GM12878 (cell line): Measurements from ENCODE around the gene EPM2AIP1. TPM values are rescaled to one million over a fixed set of nuclear protein-coding genes. Genes with fewer than 3 reads are reported as not detected.
"Not testable (repeated sequence)": the region's sequence is repeated elsewhere in the genome, so short reads cannot be mapped to it uniquely, and the experiment has no call there.

Experiments
- ATAC-seq: fragments of 200-7000 bp; cut with Tn5 transposase; 3 replicates; pipeline ENCODE4 v1.9.1; 2020; ENCODE audit warnings: mild to moderate bottlenecking, moderate library complexity
- BruUV-seq: library from RNA; stranded (reverse); fragments of 400-500 nt; replicated peaks from 2 replicates; lab custom pipeline; 2021; lab: Mats Ljungman, UMichigan
- CTCF ChIA-PET: fragments of 300-600 bp; sonication (Branson Sonifier 250); formaldehyde crosslinking; extraction: SDS; loops from one replicate; lab custom pipeline; 2021; ENCODE audit warnings: inconsistent platforms; lab: Yijun Ruan, JAX
- POLR2A ChIA-PET: fragments of 350-600 bp; formaldehyde crosslinking; extraction: SDS; loops from one replicate; lab custom pipeline; 2021; ENCODE audit warnings: inconsistent platforms; lab: Charles Lee
- RAD21 ChIA-PET: fragments of 300-600 bp; sonication (Branson Sonifier 250); formaldehyde crosslinking; loops from one replicate; lab custom pipeline; 2023; ENCODE audit warnings: antibody characterized with exemption; ENCODE audit not compliant: unreplicated experiment; lab: Charles Lee
- SMC1A ChIA-PET: fragments of 300-600 bp; sonication (Branson Sonifier 250); formaldehyde crosslinking; loops from one replicate; lab custom pipeline; 2023; ENCODE audit not compliant: unreplicated experiment, uncharacterized antibody; lab: Charles Lee
- DNase-seq: peaks from one replicate; pipeline ENCODE4 v3.0.0-alpha.2; 2011; ENCODE audit warnings: low read depth, low spot score
- FAIRE-seq: peaks from 3 replicates; lab custom pipeline; 2011; peaks lifted over from hg19 to GRCh38; lab: Jason Lieb, UNC
- H2AFZ ChIP-seq: 2 replicates; pipeline ENCODE4 v1.6.0; 2011; ENCODE audit warnings: low read depth, low read length, control low read depth; ENCODE audit not compliant: control insufficient read depth
- H3K27ac ChIP-seq: 2 replicates; pipeline ENCODE4 v1.5.1; 2011; ENCODE audit warnings: control low read depth; ENCODE audit not compliant: control insufficient read depth, insufficient read depth
- H3K27me3 ChIP-seq, 2 experiments: replicated peaks in 1 of 2; 2 replicates each; pipeline versions ENCODE4 v1.6.0 to v1.6.1; 2011; ENCODE audit warnings: low read length in 1 of 2; ENCODE audit not compliant: control insufficient read depth in 2 of 2, insufficient read depth in 2 of 2
- H3K36me3 ChIP-seq, 2 experiments: 2 replicates each; pipeline ENCODE4 v1.5.1; 2011; ENCODE audit warnings: low read length in 1 of 2; ENCODE audit not compliant: control insufficient read depth in 2 of 2, insufficient read depth in 2 of 2
- H3K4me1 ChIP-seq: 2 replicates; pipeline ENCODE4 v1.6.1; 2011; ENCODE audit warnings: mild to moderate bottlenecking, low read length, moderate library complexity, mixed read lengths; ENCODE audit not compliant: control insufficient read depth, insufficient read depth
- H3K4me2 ChIP-seq: 2 replicates; pipeline ENCODE4 v1.6.0; 2011; ENCODE audit warnings: control low read depth; ENCODE audit not compliant: control insufficient read depth, insufficient read depth
- H3K4me3 ChIP-seq: fragments of 200-600 bp; sonication (generic); 2 replicates; pipeline ENCODE4 v1.5.1; 2016
- H3K79me2 ChIP-seq: 2 replicates; pipeline ENCODE4 v1.6.0; 2011; ENCODE audit warnings: low read length; ENCODE audit not compliant: control insufficient read depth, insufficient read depth
- H3K9ac ChIP-seq: 2 replicates; pipeline ENCODE4 v1.8.0; 2011; ENCODE audit warnings: low read length, control low read depth, mixed read lengths; ENCODE audit not compliant: control insufficient read depth, insufficient read depth
- H3K9me3 ChIP-seq: replicated peaks from 3 replicates; pipeline ENCODE4 v1.5.1; 2011; ENCODE audit warnings: mild to moderate bottlenecking, low read length; ENCODE audit not compliant: control insufficient read depth, insufficient read depth
- H4K20me1 ChIP-seq: 2 replicates; pipeline ENCODE4 v1.6.0; 2011; ENCODE audit not compliant: control insufficient read depth, insufficient read depth
- BACH1 ChIP-seq: fragments of 450-650 bp; IDR thresholded peaks from 2 replicates; pipeline ENCODE4 v1.6.1; 2017; ENCODE audit warnings: mild to moderate bottlenecking, borderline replicate concordance
- BMI1 ChIP-seq: fragments of 450-650 bp; IDR thresholded peaks from 2 replicates; pipeline ENCODE4 v1.6.1; 2016; ENCODE audit warnings: mild to moderate bottlenecking, moderate library complexity, borderline replicate concordance
- CBX3 ChIP-seq: fragments of 200-600 bp; sonication (generic); IDR thresholded peaks from 2 replicates; pipeline ENCODE4 v1.6.1; 2016; ENCODE audit warnings: low read depth, borderline replicate concordance
- DPF2 ChIP-seq: fragments of 450-650 bp; IDR thresholded peaks from 2 replicates; pipeline ENCODE4 v1.6.1; 2017; ENCODE audit warnings: mild to moderate bottlenecking
- FOXM1 ChIP-seq: IDR thresholded peaks from 2 replicates; pipeline ENCODE4 v1.6.1; 2012; ENCODE audit warnings: low read depth, mild to moderate bottlenecking, inconsistent platforms, low read length, moderate library complexity
- GABPA ChIP-seq: IDR thresholded peaks from 2 replicates; pipeline ENCODE4 v1.6.1; 2014; ENCODE audit warnings: antibody characterized with exemption, low read depth, mild to moderate bottlenecking, inconsistent platforms
- POLR2A ChIP-seq: IDR thresholded peaks from 2 replicates; pipeline ENCODE4 v1.6.1; 2011; ENCODE audit warnings: low read depth, mild to moderate bottlenecking, low read length
- RBBP5 ChIP-seq: fragments of 200-600 bp; sonication (generic); conservative IDR thresholded peaks from 2 replicates; pipeline ENCODE4 v1.6.1; 2016
- SMARCA5 ChIP-seq: fragments of 450-650 bp; IDR thresholded peaks from 2 replicates; pipeline ENCODE4 v1.6.1; 2017; ENCODE audit warnings: mild to moderate bottlenecking
- TCF3 ChIP-seq: IDR thresholded peaks from 2 replicates; pipeline ENCODE4 v1.6.1; 2012; ENCODE audit warnings: low read depth, mild to moderate bottlenecking, low read length, borderline replicate concordance; ENCODE audit not compliant: insufficient read depth
- YBX1 ChIP-seq: fragments of 450-650 bp; IDR thresholded peaks from 2 replicates; pipeline ENCODE4 v1.6.1; 2016; ENCODE audit warnings: antibody characterized with exemption
- YY1 ChIP-seq: IDR thresholded peaks from 2 replicates; pipeline ENCODE4 v1.6.1; 2011; ENCODE audit warnings: low read depth, mild to moderate bottlenecking, low read length
- ZBTB11 ChIP-seq: fragments of 450-650 bp; formaldehyde crosslinking; IDR thresholded peaks from 2 replicates; pipeline ENCODE4 v1.5.0; 2022; ENCODE audit warnings: mild to moderate bottlenecking, missing genetic modification characterization
- ZNF207 ChIP-seq: fragments of 450-650 bp; IDR thresholded peaks from 2 replicates; pipeline ENCODE4 v1.6.1; 2014; ENCODE audit warnings: antibody characterized with exemption, mild to moderate bottlenecking, borderline replicate concordance
- ZNF24 ChIP-seq: fragments of 450-650 bp; IDR thresholded peaks from 2 replicates; pipeline ENCODE4 v1.6.1; 2017; ENCODE audit warnings: antibody characterized with exemption, mild to moderate bottlenecking
- WGBS: methylation state at CpG from one replicate; pipeline ENCODE4 v1.1.6; 2016; ENCODE audit warnings: low lambda C conversion rate; ENCODE audit not compliant: insufficient replicate concordance, insufficient coverage; ENCODE audit errors: missing lambda C conversion rate; 5-methylcytosine and 5-hydroxymethylcytosine counted together
- in situ Hi-C: fragments of 300-500 bp; cut with MboI; formaldehyde crosslinking; loops from 9 replicates; pipeline ENCODE4 v1.14.3; 2018; ENCODE audit warnings: mixed read lengths
- intact Hi-C: fragments of 100-400 bp; cut with micrococcal nuclease; formaldehyde crosslinking; loops from one replicate; pipeline ENCODE4 v1.14.2; 2022; ENCODE audit not compliant: unreplicated experiment
- polyA plus RNA-seq, 11 experiments: library from polyadenylated mRNA; depleted of rRNA in 4 of 11; unstranded in 6 of 11; stranded (reverse) in 5 of 11; fragments of >200 nt; fragmentation: Nextera tagmentation in 4 of 11; fragmentation: Illumina TruSeq in 1 of 11; extraction: Ambion mirVana in 4 of 11; extraction: Trizol in 1 of 11; gene quantifications; 1 replicate in 1 of 11; 2 replicates in 10 of 11; pipeline versions ENCODE4 v1.2.1 to v1.2.3, GENCODE V29; 2011 to 2016; ENCODE audit warnings: inconsistent platforms in 2 of 11, missing spikeins in 2 of 11, low read depth in 1 of 11
- total RNA-seq, 4 experiments: library from RNA; depleted of rRNA in 3 of 4; stranded (reverse); fragments of >200 nt in 3 of 4; fragmentation: Illumina TruSeq in 1 of 4; extraction: Trizol in 1 of 4; gene quantifications; 2 replicates each; pipeline versions ENCODE4 v1.2.1 to v1.2.3, GENCODE V29; 2013 to 2021

The EPM2AIP1 gene
- total and polyA plus RNA-seq, 10 of the 15 experiments (the other 5 are each of a cell fraction or from before 2014, with no cell fraction given): 5.5 to 31.9 (median 21.8) TPM

- no peaks in the 10 kb centered on the region for H3K9me3 ChIP-seq
- ChIA-PET RAD21 (interaction anchor here (0.6 to 1.4 kb wide), 3 partner anchors 13 to 80 kb away, joined by 3 read pairs; no protein-coding TSS in a partner anchor), CTCF (interaction anchor here (1.3 to 5.4 kb wide), 2 partner anchors 20 to 86 kb away, joined by 3 to 66 read pairs; no protein-coding TSS in a partner anchor), SMC1A (interaction anchor here (0.6 to 1.4 kb wide), 3 partner anchors 16 to 204 kb away, joined by 3 to 4 read pairs (median 3); no protein-coding TSS in a partner anchor), POLR2A (no interaction called here)
- no peak overlapping the region for H3K4me3 ChIP-seq
- H3K4me1 ChIP-seq: no peaks in the 10 kb centered on the region
- H3K4me2 ChIP-seq: no peak overlapping the region
- no peaks in the 10 kb centered on the region for H3K27me3 ChIP-seq
- H3K79me2 ChIP-seq: no peaks in the 10 kb centered on the region
- H4K20me1 ChIP-seq: no peaks in the 10 kb centered on the region
- intact Hi-C loops (no loop called here), in situ Hi-C loops (loop anchor here (5.0 kb wide), 1 partner anchor 227 kb away; no protein-coding TSS in a partner anchor)
- BruUV-seq: no TSS peak
- H2AFZ ChIP-seq: no peak overlapping the region
- H3K9ac ChIP-seq: no peak overlapping the region
- ATAC-seq (no peak), FAIRE-seq (no peak), DNase-seq (no peak)
- no peak for TF ChIP-seq YBX1
- TF ChIP-seq POLR2A: no peak
- no peak for TF ChIP-seq FOXM1
- TF ChIP-seq GABPA: no peak
- no peak for TF ChIP-seq RBBP5
- TF ChIP-seq BMI1: no peak
- TF ChIP-seq BACH1: no peak
- no peak for TF ChIP-seq TCF3
- no peak for TF ChIP-seq CBX3
- no peak for TF ChIP-seq ZNF24
- TF ChIP-seq YY1: no peak
- no peak for TF ChIP-seq ZBTB11 (CRISPR knock-in tag)
- TF ChIP-seq ZNF207: no peak
- no peak for TF ChIP-seq DPF2
- TF ChIP-seq SMARCA5: no peak
- H3K36me3 ChIP-seq: no peaks in the 10 kb centered on the region
- H3K27ac ChIP-seq: no peak overlapping the region
These were observed 38.3 kb downstream of the EPM2AIP1 start for GRCh38 chr3:36954452-36955134.

GRCh38 chr3:36947814-36948213 lies 45.1 kb downstream of the EPM2AIP1 start:
- DNase-seq, H3K36me3 ChIP-seq, BruUV-seq, H3K27ac ChIP-seq, H3K9ac ChIP-seq, in situ Hi-C loops, H4K20me1 ChIP-seq, H3K4me3 ChIP-seq, H3K79me2 ChIP-seq, ATAC-seq, H3K4me2 ChIP-seq, H3K4me1 ChIP-seq, POLR2A ChIA-PET, FAIRE-seq, H3K9me3 ChIP-seq, intact Hi-C loops, H2AFZ ChIP-seq: not testable (repeated sequence)
- ChIA-PET SMC1A (interaction anchor here (1.2 kb wide), 1 partner anchor 10 kb away, joined by 5 read pairs; no protein-coding TSS in a partner anchor), RAD21 (interaction anchor here (0.9 kb wide), 1 partner anchor 10 kb away, joined by 4 read pairs; no protein-coding TSS in a partner anchor), CTCF (interaction anchor here (1.0 to 2.1 kb wide), 2 partner anchors 11 to 78 kb away, joined by 4 to 21 read pairs; no protein-coding TSS in a partner anchor)
- H3K27me3 ChIP-seq: peaks cover 7 to 12% of the 10 kb centered on the region in 2 experiments
- WGBS: 83% methylated on average over 5 of the region's 5 CpGs
